RWPE1 (cell line): ENCODE results near the gene FHL1.
A peak's percentile ranks its signal among the peaks of the same experiment; 100 is the strongest.

ENCODE experiments used
- CTCF ChIA-PET: fragments of 350-600 bp; sonication (Branson Sonifier 250); formaldehyde crosslinking; extraction: SDS; loops from one replicate; lab custom pipeline; 2021; lab: Yijun Ruan, JAX
- POLR2A ChIA-PET: fragments of 400-600 bp; formaldehyde crosslinking; extraction: SDS; loops from one replicate; lab custom pipeline; 2020; ENCODE audit warnings: antibody characterized with exemption; ENCODE audit not compliant: low non-redundant PET; lab: Yijun Ruan, JAX
- DNase-seq: peaks from one replicate; pipeline ENCODE4 v3.0.0; 2012; ENCODE audit warnings: low spot score
- H3K27ac ChIP-seq: fragments of 450-650 bp; 2 replicates; pipeline ENCODE4 v1.5.1; 2017
- CTCF ChIP-seq: fragments of 450-650 bp; conservative IDR thresholded peaks from 2 replicates; pipeline ENCODE4 v1.5.1; 2017; ENCODE audit warnings: low read depth, mild to moderate bottlenecking

Gene FHL1

GRCh38 chrX:136112778-136113177, 34.6 kb upstream of the FHL1 start:
- no peak overlapping the region for H3K27ac ChIP-seq
- no peak for DNase-seq
- ChIA-PET POLR2A (no interaction called here), CTCF (no interaction called here)
- TF ChIP-seq CTCF = no peak

GRCh38 chrX:136115126-136115903, 32.0 kb upstream of the FHL1 start:
- TF ChIP-seq CTCF = no peak
- DNase-seq = peak; percentile 0
- ChIA-PET POLR2A (no interaction called here), CTCF (interaction anchor here (0.6 kb wide), 1 partner anchor 111 kb away, joined by 4 read pairs; no protein-coding TSS in a partner anchor)
- no peak overlapping the region for H3K27ac ChIP-seq

GRCh38 chrX:136115904-136116297, 31.4 kb upstream of the FHL1 start:
- ChIA-PET POLR2A (no interaction called here), CTCF (interaction anchor here (0.6 kb wide), 1 partner anchor 112 kb away, joined by 4 read pairs; no protein-coding TSS in a partner anchor)
- no peak for TF ChIP-seq CTCF
- DNase-seq = no peak
- H3K27ac ChIP-seq = no peak overlapping the region

- no peak for DNase-seq
- ChIA-PET CTCF (no interaction called here), POLR2A (no interaction called here)
- TF ChIP-seq CTCF = no peak
- no peak overlapping the region for H3K27ac ChIP-seq
Observed at GRCh38 chrX:136121788-136122187, 25.5 kb upstream of the FHL1 start.

- POLR2A ChIA-PET = no interaction called here
- no peak for TF ChIP-seq CTCF
- DNase-seq = no peak
- CTCF ChIA-PET = no interaction called here
- no peak overlapping the region for H3K27ac ChIP-seq
Observed at GRCh38 chrX:136122207-136122606, 25.1 kb upstream of the FHL1 start.

- POLR2A ChIA-PET = no interaction called here
- CTCF ChIA-PET = no interaction called here
- TF ChIP-seq CTCF = no peak
- H3K27ac ChIP-seq = no peak overlapping the region
- DNase-seq = no peak
Observed at GRCh38 chrX:136125106-136125505, 22.2 kb upstream of the FHL1 start.
